ENCODE data around the gene CACNG8.
"Not testable (repeated sequence)": the region's sequence is repeated elsewhere in the genome, so short reads cannot be mapped to it uniquely, and the experiment has no call there.

The CACNG8 gene

GRCh38 chr19:53962887-53963431 is at the start of gene CACNG8:
Gene CACNG8 (plus strand): TSS chr19:53962937.
- no peak for DNase-seq (ENCODE audit: low read depth)

- DNase-seq (ENCODE audit: low read depth): no peak
These were observed 47.7 kb upstream of the CACNG8 start for GRCh38 chr19:53915000-53915399.

- no peak for DNase-seq (ENCODE audit: low read depth)
These were observed 46.7 kb upstream of the CACNG8 start for GRCh38 chr19:53916004-53916403.

GRCh38 chr19:53917356-53917755 is 45.4 kb upstream of the CACNG8 start:
- no peak for DNase-seq (ENCODE audit: low read depth)

- peak; percentile 23 for DNase-seq (ENCODE audit: low read depth)
These were observed 35.0 kb upstream of the CACNG8 start for GRCh38 chr19:53927739-53928138.

- no peak for DNase-seq (ENCODE audit: low read depth)
These were observed 26.7 kb upstream of the CACNG8 start for GRCh38 chr19:53936029-53936428.

- DNase-seq (ENCODE audit: low read depth): no peak
These were observed 20.5 kb upstream of the CACNG8 start for GRCh38 chr19:53942001-53942786.

- no peak for DNase-seq (ENCODE audit: low read depth)
These were observed 18.3 kb upstream of the CACNG8 start for GRCh38 chr19:53944416-53944815.

- no peak for DNase-seq (ENCODE audit: low read depth)
These were observed 17.8 kb upstream of the CACNG8 start for GRCh38 chr19:53944933-53945332.

GRCh38 chr19:53945441-53945840 is 17.3 kb upstream of the CACNG8 start:
- DNase-seq (ENCODE audit: low read depth): no peak

GRCh38 chr19:53945998-53946397 is 16.7 kb upstream of the CACNG8 start:
- no peak for DNase-seq (ENCODE audit: low read depth)

GRCh38 chr19:53947624-53948023 is 15.1 kb upstream of the CACNG8 start:
- DNase-seq (ENCODE audit: low read depth): no peak

- DNase-seq (ENCODE audit: low read depth): not testable (repeated sequence)
These were observed 14.1 kb upstream of the CACNG8 start for GRCh38 chr19:53948611-53949010.

- no peak for DNase-seq (ENCODE audit: low read depth)
These were observed 11.3 kb upstream of the CACNG8 start for GRCh38 chr19:53951436-53951835.

GRCh38 chr19:53951947-53952346 is 10.8 kb upstream of the CACNG8 start:
- DNase-seq (ENCODE audit: low read depth): no peak

GRCh38 chr19:53953383-53953782 is 9.4 kb upstream of the CACNG8 start:
- no peak for DNase-seq (ENCODE audit: low read depth)

- no peak for DNase-seq (ENCODE audit: low read depth)
These were observed 5.1 kb upstream of the CACNG8 start for GRCh38 chr19:53957448-53958167.

GRCh38 chr19:53958168-53958571 is 4.6 kb upstream of the CACNG8 start:
- DNase-seq (ENCODE audit: low read depth): no peak

- no peak for DNase-seq (ENCODE audit: low read depth)
These were observed 3.6 kb upstream of the CACNG8 start for GRCh38 chr19:53958823-53959757.

GRCh38 chr19:53960187-53960586 is 2.5 kb upstream of the CACNG8 start:
- DNase-seq (ENCODE audit: low read depth): no peak

GRCh38 chr19:53960886-53961285 is 1.9 kb upstream of the CACNG8 start:
- DNase-seq (ENCODE audit: low read depth): no peak

All from non-pigmented ciliary epithelial cell (primary cell).